ENCODE data around the gene RER1.

RER1 gene

GRCh38 chr1:2375923-2376260 is 15.7 kb upstream of the RER1 start:
- no peak for DNase-seq (ENCODE audit: low spot score)

- no peak for DNase-seq (ENCODE audit: low spot score)
These were observed 15.3 kb upstream of the RER1 start for GRCh38 chr1:2376261-2376741.

GRCh38 chr1:2376931-2377672 is 14.5 kb upstream of the RER1 start:
- no peak for DNase-seq (ENCODE audit: low spot score)

- DNase-seq (ENCODE audit: low spot score) = no peak
These were observed 13.7 kb upstream of the RER1 start for GRCh38 chr1:2377751-2378440.

- no peak for DNase-seq (ENCODE audit: low spot score)
These were observed 13.2 kb upstream of the RER1 start for GRCh38 chr1:2378441-2378851.

GRCh38 chr1:2378956-2379732 is 12.5 kb upstream of the RER1 start:
- DNase-seq (ENCODE audit: low spot score) = no peak

GRCh38 chr1:2379733-2380404 is 11.8 kb upstream of the RER1 start:
- no peak for DNase-seq (ENCODE audit: low spot score)

- DNase-seq (ENCODE audit: low spot score) = peak; percentile 27
These were observed 10.6 kb upstream of the RER1 start for GRCh38 chr1:2380816-2381591.

- DNase-seq (ENCODE audit: low spot score) = peak; percentile 99
These were observed 9.7 kb upstream of the RER1 start for GRCh38 chr1:2381741-2382620.

GRCh38 chr1:2382621-2383361 is 8.8 kb upstream of the RER1 start:
- DNase-seq (ENCODE audit: low spot score) = peak; percentile 50

GRCh38 chr1:2383576-2383975 is 8.1 kb upstream of the RER1 start:
- no peak for DNase-seq (ENCODE audit: low spot score)

- no peak for DNase-seq (ENCODE audit: low spot score)
These were observed 7.3 kb upstream of the RER1 start for GRCh38 chr1:2384130-2384860.

GRCh38 chr1:2384941-2385481 is 6.6 kb upstream of the RER1 start:
- DNase-seq (ENCODE audit: low spot score) = peak; percentile 64

- no peak for DNase-seq (ENCODE audit: low spot score)
These were observed 5.9 kb upstream of the RER1 start for GRCh38 chr1:2385606-2386280.

- no peak for DNase-seq (ENCODE audit: low spot score)
These were observed 4.7 kb upstream of the RER1 start for GRCh38 chr1:2386636-2387611.

- no peak for DNase-seq (ENCODE audit: low spot score)
These were observed 3.4 kb upstream of the RER1 start for GRCh38 chr1:2388004-2388913.
